LNCaP clone FGC (cell line): Measurements from ENCODE around the gene MAP3K3.

Experiments used
- DNase-seq: peaks from one replicate; pipeline ENCODE4 v3.0.0-alpha.2; 2011; ENCODE audit warnings: low read depth
- H3K4me3 ChIP-seq: 2 replicates; pipeline ENCODE4 v1.5.1; 2011; ENCODE audit warnings: mild to moderate bottlenecking, low read depth, low read length, control low read depth
- TF ChIP-seq, protein P1 (sequence below): IDR thresholded peaks from 2 replicates; pipeline ENCODE4 v1.5.1; 2012; ENCODE audit warnings: mild to moderate bottlenecking; ENCODE audit not compliant: control insufficient read depth, insufficient read depth; ENCODE audit errors: extremely low read depth

MAP3K3 gene

GRCh38 chr17:63694950-63695773 is 72.9 kb downstream of the MAP3K3 start:
- DNase-seq: no peak
- no peak overlapping the region for H3K4me3 ChIP-seq
- TF ChIP-seq, protein P1, sequence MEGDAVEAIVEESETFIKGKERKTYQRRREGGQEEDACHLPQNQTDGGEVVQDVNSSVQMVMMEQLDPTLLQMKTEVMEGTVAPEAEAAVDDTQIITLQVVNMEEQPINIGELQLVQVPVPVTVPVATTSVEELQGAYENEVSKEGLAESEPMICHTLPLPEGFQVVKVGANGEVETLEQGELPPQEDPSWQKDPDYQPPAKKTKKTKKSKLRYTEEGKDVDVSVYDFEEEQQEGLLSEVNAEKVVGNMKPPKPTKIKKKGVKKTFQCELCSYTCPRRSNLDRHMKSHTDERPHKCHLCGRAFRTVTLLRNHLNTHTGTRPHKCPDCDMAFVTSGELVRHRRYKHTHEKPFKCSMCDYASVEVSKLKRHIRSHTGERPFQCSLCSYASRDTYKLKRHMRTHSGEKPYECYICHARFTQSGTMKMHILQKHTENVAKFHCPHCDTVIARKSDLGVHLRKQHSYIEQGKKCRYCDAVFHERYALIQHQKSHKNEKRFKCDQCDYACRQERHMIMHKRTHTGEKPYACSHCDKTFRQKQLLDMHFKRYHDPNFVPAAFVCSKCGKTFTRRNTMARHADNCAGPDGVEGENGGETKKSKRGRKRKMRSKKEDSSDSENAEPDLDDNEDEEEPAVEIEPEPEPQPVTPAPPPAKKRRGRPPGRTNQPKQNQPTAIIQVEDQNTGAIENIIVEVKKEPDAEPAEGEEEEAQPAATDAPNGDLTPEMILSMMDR: no peak

DNA sequence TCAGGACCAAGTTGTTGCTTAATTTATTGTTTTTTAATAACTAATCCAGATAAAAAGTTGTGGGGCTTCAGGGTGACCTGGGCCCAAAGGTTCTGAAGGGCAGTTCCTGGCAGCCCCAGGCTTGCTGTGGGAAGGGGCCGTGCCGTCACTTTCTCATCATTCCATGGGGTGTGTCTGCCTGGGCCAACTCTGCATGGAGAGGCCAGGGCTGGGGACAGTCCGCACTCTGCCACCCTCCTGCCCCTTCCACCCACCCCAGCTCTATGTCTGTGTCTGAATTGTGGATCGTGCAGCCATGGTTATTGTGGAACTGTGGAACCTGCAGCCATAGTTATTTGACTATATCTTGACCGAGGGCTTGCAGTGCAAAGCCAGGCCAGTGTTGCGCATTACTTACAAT is 73.7 kb downstream of the MAP3K3 start:
- no peak overlapping the region for H3K4me3 ChIP-seq
- DNase-seq: no peak
- TF ChIP-seq, protein P1: no peak

GRCh38 chr17:63696381-63696961 is 74.3 kb downstream of the MAP3K3 start:
- DNase-seq: no peak
- TF ChIP-seq, protein P1: peak; percentile 57
- H3K4me3 ChIP-seq: no peak overlapping the region

DNA sequence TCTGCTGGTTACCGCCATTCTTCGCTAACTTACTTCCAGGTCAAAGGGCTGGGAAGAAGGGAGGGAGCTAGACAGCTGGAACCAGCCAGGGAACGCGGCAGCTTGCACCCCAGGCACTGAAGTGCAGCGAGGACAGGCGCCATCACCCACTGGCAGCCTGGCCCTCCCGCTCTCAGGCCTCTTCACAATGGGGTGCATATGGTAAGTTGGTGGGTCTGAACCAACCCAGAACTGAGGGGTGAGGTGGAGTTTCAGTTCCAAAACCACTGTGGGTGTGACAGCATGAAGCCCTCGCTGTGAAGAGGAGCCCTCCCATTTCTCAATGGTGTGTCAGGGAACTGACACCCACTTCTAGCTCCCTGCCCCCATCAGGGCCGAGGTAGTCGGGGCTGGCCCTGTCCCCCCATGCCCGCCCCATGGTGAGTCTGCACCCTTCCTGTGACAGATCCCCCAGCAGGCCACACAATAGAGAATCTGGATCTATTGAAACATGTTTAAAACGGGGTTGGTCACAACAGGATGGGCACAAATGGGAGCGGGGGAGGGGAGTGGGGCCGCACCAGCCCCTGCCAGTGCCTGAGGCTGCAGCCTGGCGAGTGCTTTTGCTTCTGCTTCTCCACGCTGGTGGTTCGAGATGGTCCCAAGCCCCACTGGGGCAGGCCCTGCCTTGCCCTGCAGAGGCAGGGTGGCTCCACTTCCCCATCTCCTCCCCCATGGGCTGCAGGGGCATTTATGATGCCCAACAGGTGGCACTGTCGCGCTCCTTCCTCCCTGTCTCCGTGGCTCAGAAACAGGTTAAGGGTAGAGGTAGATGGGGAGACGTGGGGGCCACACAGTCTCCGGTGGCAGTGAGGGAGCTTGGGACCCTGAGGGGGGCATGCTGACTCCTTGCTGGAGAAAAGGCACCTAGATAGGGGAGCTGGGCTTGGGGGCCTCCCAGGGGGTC is 75.4 kb downstream of the MAP3K3 start:
- DNase-seq: no peak
- no peak overlapping the region for H3K4me3 ChIP-seq
- TF ChIP-seq, protein P1: peak; percentile 70

GRCh38 chr17:63698381-63698885 is 76.2 kb downstream of the MAP3K3 start:
- no peak for DNase-seq
- TF ChIP-seq, protein P1: no peak
- no peak overlapping the region for H3K4me3 ChIP-seq

DNA sequence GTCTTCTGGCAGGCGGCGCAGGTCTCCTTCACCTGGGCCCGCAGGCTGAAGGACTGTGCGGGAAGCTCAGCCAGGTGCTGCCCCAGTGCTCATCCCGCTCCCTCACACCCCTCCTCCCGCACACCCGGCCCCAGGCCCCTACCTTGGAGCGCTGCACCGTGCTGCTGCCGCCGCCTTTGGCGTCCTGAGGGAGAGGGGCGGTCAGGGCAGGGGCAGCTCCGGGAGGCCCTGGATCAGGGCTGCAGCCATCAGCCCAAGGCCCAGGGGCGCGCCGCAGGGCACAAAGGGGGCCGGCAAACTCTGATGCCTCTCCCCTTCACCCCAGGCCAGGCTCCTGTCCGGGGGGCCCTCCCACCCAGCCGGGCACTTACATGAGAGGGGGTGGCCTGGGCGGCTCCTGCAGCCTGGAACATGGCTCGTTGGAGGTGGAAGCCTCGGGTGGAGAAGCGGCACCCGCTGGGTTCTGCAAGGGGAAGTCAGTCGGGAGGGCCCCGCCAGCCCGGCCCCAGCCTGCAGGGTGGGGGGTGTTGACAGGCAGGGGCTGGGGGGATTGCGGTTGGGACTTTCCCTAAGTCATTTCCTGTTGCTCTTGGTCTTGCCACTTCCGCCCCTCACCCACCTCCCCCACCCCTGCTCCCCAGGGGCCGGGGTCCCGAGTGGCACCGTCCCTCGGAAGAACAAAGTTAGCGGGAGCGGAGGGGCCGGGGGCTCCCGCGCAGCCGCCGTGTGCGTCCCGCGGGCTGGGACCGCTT is 76.8 kb downstream of the MAP3K3 start:
- DNase-seq: no peak
- 0 out of 2 replicates have a peak overlapping the region, but pooled peaks have one; percentile 15 for H3K4me3 ChIP-seq
- TF ChIP-seq, protein P1: no peak
